ENCODE data around the gene AUTS2. TPM values are rescaled to one million over a fixed set of nuclear protein-coding genes. Genes with fewer than 3 reads are reported as not detected.

Gene AUTS2
- total RNA-seq, 1 donor from 2014 or later = 53.0 TPM

GRCh38 chr7:70657989-70658632 lies 1059.8 kb downstream of the AUTS2 start:
- Histone ChIP-seq H3K9me3 (no peaks in the 10 kb centered on the region), H3K36me3 (no peaks in the 10 kb centered on the region), H3K4me3 (no peak overlapping the region), H3K4me1 (no peaks in the 10 kb centered on the region), H3K27me3 (no peaks in the 10 kb centered on the region), H3K27ac (no peak overlapping the region)
- no peak for TF ChIP-seq POLR2AphosphoS5 (IDR thresholded peaks at IDR 0.05; ENCODE audit: insufficient read depth in 1 of 2, low read depth in 1 of 2)
- TF ChIP-seq CTCF (IDR thresholded peaks at IDR 0.05) = no peak
- no peak for TF ChIP-seq POLR2A (IDR thresholded peaks at IDR 0.05)
- no peak for DNase-seq (ENCODE audit: extremely low spot score in 2 of 2)
- intact Hi-C loops (cut with DNase I) = no loop called here

DNA sequence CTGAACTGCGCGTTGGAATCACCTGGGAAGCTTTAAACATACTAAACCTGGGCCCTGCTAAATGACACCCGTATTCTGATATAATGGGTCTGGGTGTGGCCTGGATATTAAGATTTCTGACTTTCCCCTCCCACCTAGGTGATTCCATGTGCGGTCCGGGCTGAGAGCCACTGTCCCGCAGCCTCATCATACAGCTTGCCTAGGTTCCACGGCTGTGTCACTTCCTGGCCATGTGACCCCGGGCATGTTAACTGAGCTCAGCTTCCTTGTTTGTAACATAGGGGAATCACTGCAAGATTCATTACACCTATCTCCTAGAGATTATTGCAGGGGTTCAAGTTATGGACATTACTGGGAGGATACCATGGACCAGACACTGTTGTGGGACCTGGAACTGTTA lies 1061.0 kb downstream of the AUTS2 start:
- H3K27me3 ChIP-seq = no peaks in the 10 kb centered on the region
- DNase-seq (ENCODE audit: extremely low spot score in 2 of 2) = no peak

DNA sequence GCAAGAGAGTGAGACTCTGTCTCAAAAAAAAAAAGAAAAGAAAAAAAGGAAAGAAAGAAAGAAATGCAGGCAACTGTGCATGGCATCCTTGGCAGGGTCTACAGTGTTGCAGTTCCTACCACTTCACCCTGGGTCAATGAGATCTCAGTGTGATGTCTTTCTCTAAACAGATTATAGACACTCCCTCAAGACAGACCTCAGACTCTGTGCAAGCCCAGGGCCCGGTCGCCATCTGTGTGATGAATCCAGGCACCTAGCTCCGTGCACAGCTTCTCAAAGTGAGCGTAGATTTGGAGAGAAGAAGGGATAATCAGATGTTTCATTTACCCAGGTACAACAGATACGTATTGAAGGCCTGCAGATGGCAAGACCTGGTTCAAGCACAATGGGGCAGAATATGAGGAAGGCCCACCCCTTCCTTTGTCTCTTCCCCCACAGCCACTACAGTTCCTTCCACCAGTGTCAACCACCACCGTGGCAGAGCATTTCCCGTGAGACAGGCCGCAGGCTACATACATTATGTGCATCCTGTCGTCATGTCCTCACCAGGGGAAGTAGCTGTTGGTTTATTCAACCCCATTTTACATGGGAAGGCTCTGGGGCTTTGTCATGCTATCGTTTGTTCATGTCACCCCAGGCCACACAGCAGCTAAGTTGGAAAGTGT lies 1062.0 kb downstream of the AUTS2 start:
- Histone ChIP-seq H3K27me3 (no peaks in the 10 kb centered on the region), H3K9me3 (no peaks in the 10 kb centered on the region), H3K4me3 (no peak overlapping the region), H3K4me1 (no peaks in the 10 kb centered on the region), H3K27ac (no peak overlapping the region), H3K36me3 (no peaks in the 10 kb centered on the region)
- TF ChIP-seq CTCF (IDR thresholded peaks at IDR 0.05) (no peak), POLR2A (IDR thresholded peaks at IDR 0.05) (no peak), POLR2AphosphoS5 (IDR thresholded peaks at IDR 0.05; ENCODE audit: insufficient read depth in 1 of 2, low read depth in 1 of 2) (no peak)
- DNase-seq (ENCODE audit: extremely low spot score in 2 of 2) = no peak
- intact Hi-C loops (cut with DNase I) = no loop called here

More for the DNA sequence above, 1061.0 kb downstream of the AUTS2 start:
- Histone ChIP-seq H3K36me3 (no peaks in the 10 kb centered on the region), H3K27ac (no peak overlapping the region), H3K9me3 (no peaks in the 10 kb centered on the region), H3K4me1 (no peaks in the 10 kb centered on the region), H3K4me3 (no peak overlapping the region)
- TF ChIP-seq POLR2AphosphoS5 (IDR thresholded peaks at IDR 0.05; ENCODE audit: insufficient read depth in 1 of 2, low read depth in 1 of 2) (no peak), CTCF (IDR thresholded peaks at IDR 0.05) (no peak), POLR2A (IDR thresholded peaks at IDR 0.05) (no peak)
- intact Hi-C loops (cut with DNase I) = no loop called here

DNA sequence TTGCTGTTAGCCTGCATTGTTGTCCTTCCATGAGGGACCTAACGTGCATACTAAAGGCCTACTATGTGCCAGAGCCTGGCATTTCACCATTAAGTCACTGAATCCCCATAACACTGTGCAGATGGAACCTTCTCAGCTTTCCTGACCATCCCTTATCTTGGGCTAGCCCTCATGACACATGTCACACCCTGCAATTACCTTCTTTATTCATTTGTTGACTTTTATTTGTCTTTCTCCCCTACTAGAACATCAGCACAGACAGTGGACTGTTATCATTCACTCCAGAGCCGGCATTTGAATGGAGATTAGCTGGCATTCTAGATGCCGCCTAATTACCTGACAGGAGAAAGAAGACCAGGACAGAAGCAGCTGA lies 1062.5 kb downstream of the AUTS2 start:
- Histone ChIP-seq H3K27ac (no peak overlapping the region), H3K4me1 (no peaks in the 10 kb centered on the region), H3K4me3 (no peak overlapping the region), H3K27me3 (no peaks in the 10 kb centered on the region), H3K36me3 (no peaks in the 10 kb centered on the region), H3K9me3 (no peaks in the 10 kb centered on the region)
- intact Hi-C loops (cut with DNase I) = no loop called here
- DNase-seq (ENCODE audit: extremely low spot score in 2 of 2) = no peak
- no peak for TF ChIP-seq CTCF (IDR thresholded peaks at IDR 0.05)

- Histone ChIP-seq H3K27ac (no peak overlapping the region), H3K27me3 (no peaks in the 10 kb centered on the region), H3K9me3 (no peaks in the 10 kb centered on the region), H3K36me3 (no peaks in the 10 kb centered on the region), H3K4me1 (peaks cover 5% of the 10 kb centered on the region), H3K4me3 (no peak overlapping the region)
- TF ChIP-seq POLR2AphosphoS5 (IDR thresholded peaks at IDR 0.05; ENCODE audit: insufficient read depth in 1 of 2, low read depth in 1 of 2) (no peak), POLR2A (IDR thresholded peaks at IDR 0.05) (no peak), CTCF (IDR thresholded peaks at IDR 0.05) (no peak)
- DNase-seq (ENCODE audit: extremely low spot score in 2 of 2) = no peak
- intact Hi-C loops (cut with DNase I) = no loop called here
Observed at GRCh38 chr7:70663680-70664079, 1065.4 kb downstream of the AUTS2 start.

Measured in vagina (tissue), 2 donors.